GM18909 (cell line): Measurements from ENCODE around the gene NFE2.

Experiments
- ATAC-seq: cut with Tn5 transposase; IDR thresholded peaks from one replicate; pipeline ENCODE4 v1.9.1; 2021; ENCODE audit warnings: mild to moderate bottlenecking; ENCODE audit not compliant: unreplicated experiment, poor library complexity

The NFE2 gene

GRCh38 chr12:54259194-54260011 is 41.4 kb downstream of the NFE2 start:
- ATAC-seq, result peak; percentile 89

- no peak for ATAC-seq
Measured at GRCh38 chr12:54258201-54258681, 42.6 kb downstream of the NFE2 start.

- ATAC-seq, result no peak
Measured at GRCh38 chr12:54257332-54257731, 43.5 kb downstream of the NFE2 start.

GRCh38 chr12:54253240-54253639 is 47.6 kb downstream of the NFE2 start:
- ATAC-seq, result no peak

GRCh38 chr12:54251667-54252284 is 49.0 kb downstream of the NFE2 start:
- no peak for ATAC-seq

- no peak for ATAC-seq
Measured at GRCh38 chr12:54249489-54249888, 51.3 kb downstream of the NFE2 start.

GRCh38 chr12:54246011-54246641 is 54.7 kb downstream of the NFE2 start:
- ATAC-seq, result no peak
